Measurements from ENCODE around the gene NAT14.

The NAT14 gene

GRCh38 chr19:55484593-55485438 is at the start of gene NAT14:
Gene NAT14 (plus strand): TSS chr19:55485188. CDS start chr19:55485709, 521 bp downstream.
- TF ChIP-seq ZFX (IDR thresholded peaks at IDR 0.05; ENCODE audit: borderline replicate concordance) (no peak), CTCF (IDR thresholded peaks at IDR 0.05) (no peak)
- peak within 1 kb of the TSS; percentile 82 for H3K27ac ChIP-seq

GRCh38 chr19:55436847-55437246 is 48.1 kb upstream of the NAT14 start:
- TF ChIP-seq ZFX (IDR thresholded peaks at IDR 0.05; ENCODE audit: borderline replicate concordance) (no peak), CTCF (IDR thresholded peaks at IDR 0.05) (no peak)
- no peak overlapping the region for H3K27ac ChIP-seq

- no peak overlapping the region for H3K27ac ChIP-seq
- no peak for TF ChIP-seq ZFX (IDR thresholded peaks at IDR 0.05; ENCODE audit: borderline replicate concordance)
- no peak for TF ChIP-seq CTCF (IDR thresholded peaks at IDR 0.05)
Measured at GRCh38 chr19:55437410-55437809, 47.6 kb upstream of the NAT14 start.

GRCh38 chr19:55439052-55439451 is 45.9 kb upstream of the NAT14 start:
- no peak overlapping the region for H3K27ac ChIP-seq
- TF ChIP-seq CTCF (IDR thresholded peaks at IDR 0.05) (no peak), ZFX (IDR thresholded peaks at IDR 0.05; ENCODE audit: borderline replicate concordance) (no peak)

GRCh38 chr19:55440411-55441105 is 44.4 kb upstream of the NAT14 start:
- H3K27ac ChIP-seq: peak overlapping the region; percentile 75
- TF ChIP-seq CTCF (IDR thresholded peaks at IDR 0.05): no peak
- no peak for TF ChIP-seq ZFX (IDR thresholded peaks at IDR 0.05; ENCODE audit: borderline replicate concordance)

GRCh38 chr19:55441319-55441691 is 43.7 kb upstream of the NAT14 start:
- peak overlapping the region; percentile 75 for H3K27ac ChIP-seq
- TF ChIP-seq CTCF (IDR thresholded peaks at IDR 0.05) (no peak), ZFX (IDR thresholded peaks at IDR 0.05; ENCODE audit: borderline replicate concordance) (no peak)

All from 22Rv1 (cell line).